ENCODE data around the gene PRKG1.

DNA sequence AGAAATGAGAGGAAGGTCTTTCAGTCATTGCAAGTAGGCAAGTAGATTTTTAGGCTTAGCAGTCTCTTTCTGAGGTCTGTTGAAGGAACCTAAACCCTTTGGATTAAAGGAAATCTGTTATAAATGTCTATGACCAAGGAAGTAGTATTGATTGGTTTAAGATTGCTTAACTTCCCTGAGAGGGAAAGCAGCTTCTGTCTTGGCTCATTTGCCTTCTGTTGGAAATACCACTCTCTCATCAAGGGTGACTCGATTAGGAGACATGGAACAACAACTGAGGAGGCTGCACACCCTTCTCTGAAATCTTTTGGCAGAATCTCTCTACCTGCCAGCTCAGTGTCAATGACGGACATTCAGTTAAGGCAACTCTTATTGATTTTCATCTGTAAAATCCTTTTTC is 282.9 kb downstream of the PRKG1 start:
- TF ChIP-seq EZH2 (IDR thresholded peaks at IDR 0.05; ENCODE audit: low read length, missing control alignments), result no peak
- TF ChIP-seq, protein P1, sequence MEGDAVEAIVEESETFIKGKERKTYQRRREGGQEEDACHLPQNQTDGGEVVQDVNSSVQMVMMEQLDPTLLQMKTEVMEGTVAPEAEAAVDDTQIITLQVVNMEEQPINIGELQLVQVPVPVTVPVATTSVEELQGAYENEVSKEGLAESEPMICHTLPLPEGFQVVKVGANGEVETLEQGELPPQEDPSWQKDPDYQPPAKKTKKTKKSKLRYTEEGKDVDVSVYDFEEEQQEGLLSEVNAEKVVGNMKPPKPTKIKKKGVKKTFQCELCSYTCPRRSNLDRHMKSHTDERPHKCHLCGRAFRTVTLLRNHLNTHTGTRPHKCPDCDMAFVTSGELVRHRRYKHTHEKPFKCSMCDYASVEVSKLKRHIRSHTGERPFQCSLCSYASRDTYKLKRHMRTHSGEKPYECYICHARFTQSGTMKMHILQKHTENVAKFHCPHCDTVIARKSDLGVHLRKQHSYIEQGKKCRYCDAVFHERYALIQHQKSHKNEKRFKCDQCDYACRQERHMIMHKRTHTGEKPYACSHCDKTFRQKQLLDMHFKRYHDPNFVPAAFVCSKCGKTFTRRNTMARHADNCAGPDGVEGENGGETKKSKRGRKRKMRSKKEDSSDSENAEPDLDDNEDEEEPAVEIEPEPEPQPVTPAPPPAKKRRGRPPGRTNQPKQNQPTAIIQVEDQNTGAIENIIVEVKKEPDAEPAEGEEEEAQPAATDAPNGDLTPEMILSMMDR (conservative IDR thresholded peaks at IDR 0.05 in 1 of 2, IDR thresholded peaks at IDR 0.05 in 1 of 2; ENCODE audit: low read depth in 1 of 2, low read length in 2 of 2), result no peak
